NCI-H1436 treated with DMSO at 0.1 percent for 48 hours (cell line): ENCODE data around the gene CASP4.
"Not testable (repeated sequence)": the region's sequence is repeated elsewhere in the genome, so short reads cannot be mapped to it uniquely, and the experiment has no call there.

ENCODE experiments used
- DNase-seq: peaks from one replicate; lab custom pipeline; 2025; lab: John Stamatoyannopoulos, UW

Gene CASP4

GRCh38 chr11:104968355-104968855, at the start of gene CASP4:
TSS of gene CASP4 (minus strand) at chr11:104968574. CDS start at chr11:104968525, 49 bp downstream.
- no peak for DNase-seq

- DNase-seq: no peak
Measured at GRCh38 chr11:105007463-105007862, 39.1 kb upstream of the CASP4 start.

GRCh38 chr11:105005451-105005845, 37.1 kb upstream of the CASP4 start:
- no peak for DNase-seq

- DNase-seq: no peak
Measured at GRCh38 chr11:105004021-105004420, 35.6 kb upstream of the CASP4 start.

GRCh38 chr11:105003151-105003550, 34.8 kb upstream of the CASP4 start:
- no peak for DNase-seq

GRCh38 chr11:105000797-105001196, 32.4 kb upstream of the CASP4 start:
- no peak for DNase-seq

GRCh38 chr11:105000167-105000566, 31.8 kb upstream of the CASP4 start:
- no peak for DNase-seq

- no peak for DNase-seq
Measured at GRCh38 chr11:104999721-105000120, 31.3 kb upstream of the CASP4 start.

- no peak for DNase-seq
Measured at GRCh38 chr11:104997288-104997687, 28.9 kb upstream of the CASP4 start.

GRCh38 chr11:104995001-104995408, 26.6 kb upstream of the CASP4 start:
- DNase-seq: peak; percentile 69

GRCh38 chr11:104992781-104993180, 24.4 kb upstream of the CASP4 start:
- no peak for DNase-seq

- no peak for DNase-seq
Measured at GRCh38 chr11:104991994-104992393, 23.6 kb upstream of the CASP4 start.

- DNase-seq: no peak
Measured at GRCh38 chr11:104984808-104985207, 16.4 kb upstream of the CASP4 start.

- DNase-seq: no peak
Measured at GRCh38 chr11:104979839-104980238, 11.5 kb upstream of the CASP4 start.

GRCh38 chr11:104973616-104974015, 5.2 kb upstream of the CASP4 start:
- no peak for DNase-seq

- DNase-seq: not testable (repeated sequence)
Measured at GRCh38 chr11:104972924-104973323, 4.5 kb upstream of the CASP4 start.

- DNase-seq: no peak
Measured at GRCh38 chr11:104970756-104971155, 2.4 kb upstream of the CASP4 start.

- no peak for DNase-seq
Measured at GRCh38 chr11:104968856-104969776, 742 bp upstream of the CASP4 start.

GRCh38 chr11:104967534-104968354, 630 bp downstream of the CASP4 start:
- no peak for DNase-seq

GRCh38 chr11:104965735-104966134, 2.6 kb downstream of the CASP4 start:
- DNase-seq: no peak

- no peak for DNase-seq
Measured at GRCh38 chr11:104964247-104964646, 4.1 kb downstream of the CASP4 start.

- DNase-seq: no peak
Measured at GRCh38 chr11:104962852-104963251, 5.5 kb downstream of the CASP4 start.

GRCh38 chr11:104957280-104957679, 11.1 kb downstream of the CASP4 start:
- DNase-seq: no peak
